HG03575 (cell line): ENCODE results near the gene ANGPTL7.
"Not testable (repeated sequence)": the region's sequence is repeated elsewhere in the genome, so short reads cannot be mapped to it uniquely, and the experiment has no call there.

Experiments
- ATAC-seq: cut with Tn5 transposase; IDR thresholded peaks from one replicate; pipeline ENCODE4 v1.9.1; 2021; ENCODE audit not compliant: unreplicated experiment, insufficient number of reproducible peaks, low FRiP score; ENCODE audit errors: extremely low read depth

Gene ANGPTL7

DNA sequence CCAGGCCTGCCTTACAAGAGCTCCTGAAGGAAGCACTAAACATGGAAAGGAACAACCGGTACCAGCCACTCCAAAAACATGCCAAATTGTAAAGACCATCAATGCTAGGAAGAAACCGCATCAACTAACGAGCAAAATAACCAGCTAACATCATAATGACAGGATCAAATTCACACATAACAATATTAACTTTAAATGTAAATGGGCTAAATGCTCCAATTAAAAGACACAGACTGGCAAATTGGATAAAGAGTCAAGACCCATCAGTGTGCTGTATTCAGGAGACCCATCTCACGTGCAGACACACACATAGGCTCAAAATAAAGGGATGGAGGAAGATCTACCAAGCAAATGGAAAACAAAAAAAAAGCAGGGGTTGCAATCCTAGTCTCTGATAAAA, 26.4 kb upstream of the ANGPTL7 start:
- ATAC-seq, result not testable (repeated sequence)

DNA sequence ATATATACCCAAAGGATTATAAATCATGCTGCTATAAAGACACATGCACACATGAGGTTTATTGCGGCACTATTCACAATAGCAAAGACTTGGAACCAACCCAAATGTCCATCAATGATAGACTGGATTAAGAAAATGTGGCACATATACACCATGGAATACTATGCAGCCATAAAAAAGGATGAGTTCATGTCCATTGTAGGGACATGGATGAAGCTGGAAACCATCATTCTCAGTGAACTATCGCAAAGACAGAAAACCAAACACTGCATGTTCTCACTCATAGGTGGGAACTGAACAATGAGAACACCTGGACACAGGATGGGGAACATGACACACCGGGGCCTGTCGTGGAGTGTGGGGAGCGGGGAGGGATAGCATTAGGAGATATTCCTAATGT, 22.4 kb upstream of the ANGPTL7 start:
- not testable (repeated sequence) for ATAC-seq

DNA sequence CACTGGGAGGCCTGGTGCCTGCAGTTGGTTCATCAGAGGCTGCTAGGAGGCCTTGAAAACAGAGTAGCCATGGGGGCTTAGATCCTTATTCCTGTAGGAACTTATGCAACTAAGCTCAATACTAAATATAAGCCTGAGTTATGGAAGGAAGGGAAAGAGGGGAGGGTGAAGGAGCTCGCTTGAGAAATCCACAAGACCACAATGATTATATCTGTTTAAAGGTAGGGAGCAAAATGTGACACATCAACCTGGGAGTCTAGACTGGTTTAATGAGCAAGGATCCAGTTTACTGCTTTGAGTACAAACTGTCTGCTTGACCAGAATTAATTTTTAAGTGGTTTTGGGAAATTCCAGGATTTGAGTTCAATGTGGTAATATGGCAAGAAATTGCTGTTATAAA, 20.4 kb upstream of the ANGPTL7 start:
- no peak for ATAC-seq

DNA sequence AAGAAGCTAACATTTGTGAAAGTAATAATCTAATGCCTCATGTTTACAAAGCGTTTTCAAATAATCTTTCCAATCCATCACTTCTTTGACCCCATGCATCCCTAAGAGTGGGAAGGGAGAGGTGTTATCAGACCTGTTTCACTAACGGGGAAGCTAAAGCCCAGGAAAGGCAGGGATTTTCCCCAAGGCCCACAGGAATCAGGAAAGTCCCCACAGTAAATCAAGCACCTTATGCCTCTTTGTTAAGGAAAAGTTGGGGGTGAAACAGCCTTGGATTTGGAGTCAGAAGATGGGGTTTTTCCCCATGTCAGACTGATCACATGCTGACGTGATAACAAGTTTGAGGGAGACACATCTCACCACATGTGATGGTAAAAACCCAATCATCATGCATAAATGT, 20.0 kb upstream of the ANGPTL7 start:
- ATAC-seq, result no peak

DNA sequence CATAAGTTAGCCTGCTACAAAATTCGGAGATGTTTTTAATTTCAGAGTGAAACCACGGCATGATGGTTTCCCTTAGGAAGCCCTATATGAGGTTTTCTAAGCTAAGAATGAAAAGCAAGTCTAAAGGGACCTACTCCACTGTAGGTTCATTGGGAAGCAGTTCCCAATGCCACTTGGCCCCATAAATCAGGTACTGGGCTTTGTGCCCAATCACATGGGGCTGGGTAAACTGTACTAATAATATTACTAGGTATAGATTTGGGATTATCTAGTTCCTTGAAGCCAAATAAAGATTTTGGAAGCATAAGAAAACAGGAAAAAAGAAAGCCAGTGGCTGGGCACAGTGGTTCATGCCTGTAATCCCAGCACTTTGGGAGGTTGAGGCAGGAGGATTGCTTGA, 19.1 kb upstream of the ANGPTL7 start:
- no peak for ATAC-seq

DNA sequence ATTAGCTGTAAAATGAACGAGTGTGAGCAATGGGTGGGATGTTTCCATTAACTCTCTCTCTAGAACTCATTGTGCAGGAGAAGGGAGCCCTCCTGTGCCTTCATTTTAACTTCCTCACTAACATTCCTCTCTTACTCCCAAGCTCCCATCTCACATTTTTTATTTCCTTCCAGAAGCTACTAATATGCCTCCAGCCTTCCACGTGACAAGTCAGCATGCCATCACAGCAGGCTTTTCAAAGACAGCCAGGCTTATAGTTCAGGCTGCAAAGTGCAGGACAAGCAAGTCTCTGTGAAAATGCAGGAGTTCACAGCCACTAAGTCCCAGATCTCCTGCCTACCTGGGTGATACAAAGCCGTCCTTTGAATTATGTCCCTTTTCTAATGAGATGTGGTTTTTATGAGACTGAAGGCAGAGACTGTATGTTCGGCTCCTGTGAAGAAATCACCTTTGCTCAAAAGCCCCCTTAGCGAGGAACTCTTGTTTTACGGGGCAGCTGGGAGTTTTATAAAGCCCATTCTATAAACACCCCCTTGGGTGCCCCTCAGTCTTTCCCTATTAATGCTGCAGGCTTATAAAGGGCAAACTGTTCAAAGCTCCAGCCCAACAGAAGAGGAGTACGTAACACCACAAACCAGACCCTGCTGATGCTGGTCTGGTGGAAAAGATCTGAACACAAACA, 14.8 kb upstream of the ANGPTL7 start:
- no peak for ATAC-seq

DNA sequence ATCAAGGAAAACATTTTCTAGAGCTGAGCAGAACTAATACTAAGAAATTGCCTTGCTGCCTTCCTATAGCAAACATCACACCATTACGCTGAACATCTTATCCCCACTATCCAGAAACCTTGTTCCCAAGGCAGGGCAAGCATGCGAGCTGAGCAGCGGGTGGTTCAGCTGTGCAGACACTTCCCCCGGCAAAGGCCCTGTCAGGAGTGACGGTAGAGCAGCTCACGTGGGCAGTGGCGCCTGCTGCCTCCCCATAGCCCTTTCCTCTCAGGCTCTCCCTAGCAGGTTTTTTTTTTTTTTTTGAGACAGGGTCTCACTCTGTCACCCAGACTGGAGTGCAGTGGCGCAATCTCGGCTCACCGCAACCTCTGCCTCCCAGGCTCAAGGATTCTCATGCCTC, 13.7 kb upstream of the ANGPTL7 start:
- ATAC-seq, result no peak

DNA sequence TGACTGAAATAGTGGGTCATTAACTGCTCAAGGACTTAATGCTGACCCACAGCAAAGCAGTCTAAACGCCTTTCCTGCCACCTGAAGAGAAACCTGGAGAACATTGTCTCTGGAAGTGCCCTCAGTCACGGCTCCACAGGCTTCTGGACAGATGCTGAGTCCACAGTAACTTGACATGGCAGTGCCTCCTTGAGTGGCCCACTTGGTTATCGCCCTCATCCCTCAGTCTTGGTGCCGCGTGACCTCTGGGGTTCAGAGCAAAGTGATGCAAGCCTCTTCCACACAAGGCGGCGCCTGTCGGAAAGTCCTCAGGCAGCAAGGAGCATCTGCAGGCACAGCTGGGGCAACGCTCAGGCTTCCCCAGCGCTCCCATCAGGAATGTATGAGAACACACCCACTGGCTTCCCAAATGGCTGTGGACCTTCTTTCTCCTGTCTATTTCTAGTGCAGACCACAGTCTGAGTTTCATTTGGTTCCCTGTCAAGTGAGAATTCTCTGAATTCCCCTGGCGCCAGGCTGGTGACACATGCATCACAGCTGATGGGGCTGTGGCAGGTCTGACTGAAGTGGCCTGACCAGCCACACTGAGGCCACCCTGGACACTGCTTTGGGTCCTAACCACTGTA, 13.0 kb upstream of the ANGPTL7 start:
- no peak for ATAC-seq

DNA sequence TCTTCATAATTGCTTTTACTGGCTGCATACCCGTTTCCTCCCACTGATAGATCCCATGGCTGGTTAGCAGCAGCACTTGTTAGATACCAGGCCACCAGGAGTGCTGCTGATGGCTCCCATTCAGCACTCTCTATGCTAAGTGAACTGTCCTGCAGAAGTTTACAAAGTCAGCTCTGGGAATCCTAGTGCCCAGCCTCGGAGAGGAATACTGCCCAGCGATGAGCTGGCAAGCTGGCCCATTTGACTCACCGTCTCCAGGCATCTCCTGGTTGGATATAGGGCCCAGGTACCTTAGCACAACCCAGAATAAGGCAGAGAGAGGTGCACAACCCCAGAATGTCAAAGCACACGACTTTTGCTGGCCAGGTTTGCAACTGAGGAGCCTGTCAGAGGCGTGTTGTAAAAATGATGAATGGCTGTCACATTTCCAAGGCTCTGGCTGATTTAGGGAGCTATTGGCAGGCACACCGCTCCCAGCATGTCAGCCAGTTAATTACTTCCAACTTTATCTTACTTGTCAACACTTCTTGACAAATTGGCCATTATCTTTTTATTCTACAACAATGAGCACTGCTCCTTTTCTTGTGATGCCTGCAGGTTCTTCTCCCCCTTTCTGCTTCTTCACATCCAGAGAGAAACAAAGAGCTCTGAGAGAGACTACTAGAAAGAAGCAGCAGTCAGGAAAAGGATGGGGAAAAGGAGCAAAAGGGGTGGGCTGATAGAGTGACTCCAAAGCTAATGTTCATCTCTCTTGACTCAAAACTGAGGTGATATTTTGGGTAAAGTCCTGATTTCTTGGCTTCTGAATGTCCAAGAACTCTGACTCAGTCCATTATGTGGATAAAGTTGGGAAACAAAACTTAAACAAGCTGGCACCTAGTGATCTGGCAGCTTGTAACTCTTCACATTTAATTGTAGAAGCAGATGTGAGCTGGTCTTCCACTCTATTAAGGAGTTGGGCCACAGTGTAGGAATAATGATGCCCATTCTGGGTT, 10.8 kb upstream of the ANGPTL7 start:
- no peak for ATAC-seq

DNA sequence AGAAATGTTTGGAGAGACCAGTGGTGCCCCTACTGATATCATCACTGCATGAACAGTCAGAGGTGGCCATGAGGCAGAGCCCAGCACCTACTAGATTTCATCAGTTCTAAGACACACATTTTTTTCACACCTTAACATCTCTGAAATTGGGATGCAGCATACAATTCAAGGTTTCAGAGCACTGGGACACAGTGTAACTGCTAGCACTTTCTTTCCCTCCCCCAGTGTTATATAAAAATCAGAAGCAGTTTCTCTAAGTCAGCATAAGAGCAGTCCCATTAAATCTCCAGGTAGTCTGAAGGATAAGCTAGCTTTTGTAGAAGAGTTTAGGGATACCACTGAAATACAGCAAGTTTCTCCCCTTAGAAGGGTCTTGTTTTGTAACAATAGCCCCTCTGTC, 10.0 kb upstream of the ANGPTL7 start:
- ATAC-seq, result no peak

DNA sequence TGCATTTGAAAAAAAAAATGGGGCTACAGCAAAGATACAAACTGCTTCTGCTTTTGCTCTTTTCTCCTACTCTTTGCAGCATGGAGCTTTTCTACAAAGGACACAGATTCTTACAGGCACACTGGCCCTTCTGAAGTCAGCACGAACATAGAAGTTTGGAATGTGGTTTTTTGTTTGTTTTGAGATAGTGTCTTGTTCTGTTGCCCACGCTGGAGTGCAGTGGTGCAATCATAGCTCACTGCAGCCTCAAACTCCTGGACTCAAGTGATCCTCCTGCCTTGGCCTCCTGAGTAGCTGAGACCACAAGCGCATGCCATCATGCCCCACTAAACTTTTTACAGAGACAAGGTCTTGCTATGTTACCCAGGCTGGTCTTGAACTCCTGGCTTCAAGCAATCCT, 9.4 kb upstream of the ANGPTL7 start:
- not testable (repeated sequence) for ATAC-seq

DNA sequence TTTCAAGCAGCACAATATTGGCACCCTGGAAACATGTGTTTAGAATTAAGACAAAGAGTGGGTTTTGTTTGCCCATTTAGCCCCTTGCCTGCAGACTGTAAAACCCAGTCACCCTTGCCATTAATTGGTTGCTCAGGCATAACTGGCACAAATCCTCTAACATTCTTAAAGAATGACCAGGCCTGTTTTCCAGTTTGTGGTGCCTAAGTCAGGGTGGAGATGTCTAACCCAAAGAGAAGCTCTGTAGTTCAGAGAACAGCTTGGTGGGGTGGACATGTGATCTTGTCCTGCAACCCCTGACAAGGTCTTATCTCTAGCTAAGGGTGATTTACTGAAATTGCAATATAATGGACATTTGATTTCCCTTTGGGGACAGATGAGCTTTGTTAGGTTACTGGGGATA, 8.8 kb upstream of the ANGPTL7 start:
- ATAC-seq, result no peak

DNA sequence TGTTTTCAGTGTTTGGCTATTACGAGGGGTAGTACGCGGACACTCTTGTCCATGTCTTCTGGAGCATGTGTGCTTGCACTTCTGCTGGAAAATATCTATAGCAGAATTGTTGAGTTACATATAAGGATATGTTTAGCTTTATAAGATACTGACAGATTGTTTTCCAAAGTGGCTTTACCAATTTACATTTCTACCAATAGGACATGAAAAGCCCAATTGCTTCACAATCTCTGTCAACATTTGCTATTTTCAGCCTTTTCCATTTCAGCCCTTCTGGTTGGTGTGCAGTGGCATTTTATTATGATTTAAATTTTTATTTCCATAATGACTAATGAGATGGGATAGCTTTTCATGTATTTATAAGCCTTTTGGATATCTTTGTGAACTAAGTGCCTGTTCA, 6.3 kb upstream of the ANGPTL7 start:
- no peak for ATAC-seq

DNA sequence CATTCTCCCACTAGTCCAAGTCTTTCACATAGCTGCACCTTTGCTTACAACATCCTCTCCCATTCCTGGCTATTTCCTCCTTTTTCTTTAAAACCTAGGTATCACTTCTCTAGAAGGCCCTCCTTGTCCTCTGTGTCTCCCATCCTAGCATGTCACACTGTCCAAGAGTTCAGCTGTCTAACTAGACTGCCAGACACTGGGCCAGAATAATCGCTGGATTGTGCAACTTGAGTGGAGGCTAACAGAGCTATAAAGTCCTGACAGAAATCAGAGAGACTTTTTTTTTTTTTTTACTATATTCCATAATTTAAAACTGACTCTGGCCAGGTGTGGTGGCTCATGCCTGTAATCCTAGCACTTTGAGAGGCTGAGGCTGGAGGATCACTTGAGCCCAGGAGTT, 4.2 kb upstream of the ANGPTL7 start:
- ATAC-seq, result no peak

DNA sequence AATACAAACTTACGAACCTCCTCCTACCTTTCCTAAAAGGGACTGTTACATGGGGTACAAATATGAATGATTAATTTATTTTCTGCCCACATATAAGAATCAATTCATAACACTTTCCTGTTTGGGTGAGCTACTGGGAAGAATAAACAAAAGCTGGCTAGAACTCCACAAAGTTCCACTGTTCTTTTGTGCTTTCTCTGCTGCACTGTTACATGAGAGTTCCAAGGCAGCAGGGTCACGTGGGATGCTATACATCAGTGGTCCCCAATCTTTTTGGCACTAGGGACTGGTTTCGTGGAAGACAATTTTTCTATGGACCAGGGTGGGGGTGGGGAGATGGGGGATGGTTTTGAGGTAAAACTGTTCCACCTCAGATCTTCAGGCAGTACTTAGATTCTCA, 2.2 kb upstream of the ANGPTL7 start:
- no peak for ATAC-seq

DNA sequence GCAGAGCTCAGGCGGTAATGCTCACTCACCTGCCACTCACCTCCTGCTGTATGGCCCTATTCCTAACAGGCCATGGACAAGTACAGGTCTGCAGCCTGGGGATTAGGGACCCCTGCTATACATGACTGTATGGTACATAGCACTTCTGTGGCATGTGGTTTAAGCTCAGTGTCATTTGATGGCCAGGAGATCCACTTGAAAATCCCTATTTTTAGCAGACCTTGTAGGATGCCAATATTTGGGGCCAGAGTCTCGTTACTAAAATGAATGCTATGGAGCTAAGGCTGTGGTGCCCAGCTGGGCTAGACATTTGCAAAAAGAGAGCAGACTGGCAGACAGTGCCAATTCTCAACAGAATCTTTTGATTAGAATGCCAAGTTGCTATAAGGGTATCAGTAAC, 1.7 kb upstream of the ANGPTL7 start:
- ATAC-seq, result no peak

DNA sequence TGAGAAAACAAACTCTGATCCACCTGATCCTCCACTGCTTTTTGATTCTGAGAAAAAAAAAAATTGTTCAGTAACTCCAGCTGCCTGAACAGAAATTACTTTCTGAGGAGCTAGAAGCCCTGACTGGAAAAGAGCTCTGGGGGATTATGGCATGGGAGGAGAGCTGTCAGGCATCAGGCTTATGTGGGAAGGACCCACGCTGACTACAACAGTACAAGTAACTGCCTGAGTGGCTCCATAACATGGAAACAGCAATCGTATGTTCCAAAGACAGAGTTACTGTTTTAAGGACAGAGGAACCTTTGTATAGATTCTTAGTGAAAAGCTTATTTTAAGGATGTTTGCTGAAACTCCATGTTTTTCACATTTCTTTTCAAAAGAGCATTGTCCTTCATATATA, 1.2 kb upstream of the ANGPTL7 start:
- ATAC-seq, result no peak

DNA sequence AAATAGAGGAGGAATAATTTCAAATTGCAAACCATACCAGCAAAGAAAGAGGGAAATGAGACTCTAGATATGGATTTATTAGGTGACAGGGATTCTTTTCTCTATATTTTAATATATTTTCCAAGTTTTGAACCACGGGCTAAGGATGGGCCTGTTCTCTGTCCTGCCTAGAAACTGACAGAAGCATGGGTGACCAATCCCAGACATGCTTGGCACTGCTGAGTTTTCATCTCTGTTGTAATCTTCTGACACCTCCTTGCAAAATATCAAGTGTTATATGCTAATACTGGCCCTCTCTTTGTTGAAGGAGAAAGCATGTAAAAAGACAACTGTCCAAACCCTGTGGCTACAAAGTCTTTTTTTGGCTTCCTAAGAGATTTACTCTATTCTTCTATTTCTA, 774 bp upstream of the ANGPTL7 start:
- no peak for ATAC-seq

DNA sequence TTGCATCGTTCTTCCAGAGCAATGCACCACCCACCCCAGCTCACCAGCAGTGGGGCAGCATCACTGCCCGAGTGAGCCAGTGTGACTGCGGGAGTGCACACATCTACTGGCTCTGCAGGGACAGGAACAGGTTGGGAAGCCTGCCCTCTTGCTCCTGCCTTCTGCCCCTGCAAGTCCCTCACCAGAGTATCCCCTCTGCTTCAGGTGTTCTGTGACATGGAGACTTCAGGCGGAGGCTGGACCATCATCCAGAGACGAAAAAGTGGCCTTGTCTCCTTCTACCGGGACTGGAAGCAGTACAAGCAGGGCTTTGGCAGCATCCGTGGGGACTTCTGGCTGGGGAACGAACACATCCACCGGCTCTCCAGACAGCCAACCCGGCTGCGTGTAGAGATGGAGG, 4.2 kb downstream of the ANGPTL7 start:
- no peak for ATAC-seq
